ENCODE results near the gene PID1.

PID1 gene

DNA sequence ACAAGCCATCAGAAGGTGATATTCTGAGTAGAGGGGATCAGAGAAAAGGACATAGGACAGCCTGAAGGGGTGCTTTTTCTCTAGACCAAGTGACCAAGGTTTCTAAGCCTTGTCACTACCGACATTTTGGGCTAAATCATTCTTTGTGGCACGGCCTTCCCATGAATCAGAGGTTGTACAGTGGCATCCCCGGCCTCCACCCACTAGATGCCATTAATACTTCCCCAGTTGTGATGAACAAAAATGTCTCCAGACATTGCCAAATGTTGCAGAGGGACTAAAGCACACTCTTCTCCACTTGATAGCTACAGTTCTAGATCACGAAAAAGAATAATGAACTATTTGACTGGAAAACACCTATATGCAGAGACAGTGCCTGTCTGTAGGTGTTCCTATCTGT lies 143.6 kb downstream of the PID1 start:
- TF ChIP-seq, protein P1, sequence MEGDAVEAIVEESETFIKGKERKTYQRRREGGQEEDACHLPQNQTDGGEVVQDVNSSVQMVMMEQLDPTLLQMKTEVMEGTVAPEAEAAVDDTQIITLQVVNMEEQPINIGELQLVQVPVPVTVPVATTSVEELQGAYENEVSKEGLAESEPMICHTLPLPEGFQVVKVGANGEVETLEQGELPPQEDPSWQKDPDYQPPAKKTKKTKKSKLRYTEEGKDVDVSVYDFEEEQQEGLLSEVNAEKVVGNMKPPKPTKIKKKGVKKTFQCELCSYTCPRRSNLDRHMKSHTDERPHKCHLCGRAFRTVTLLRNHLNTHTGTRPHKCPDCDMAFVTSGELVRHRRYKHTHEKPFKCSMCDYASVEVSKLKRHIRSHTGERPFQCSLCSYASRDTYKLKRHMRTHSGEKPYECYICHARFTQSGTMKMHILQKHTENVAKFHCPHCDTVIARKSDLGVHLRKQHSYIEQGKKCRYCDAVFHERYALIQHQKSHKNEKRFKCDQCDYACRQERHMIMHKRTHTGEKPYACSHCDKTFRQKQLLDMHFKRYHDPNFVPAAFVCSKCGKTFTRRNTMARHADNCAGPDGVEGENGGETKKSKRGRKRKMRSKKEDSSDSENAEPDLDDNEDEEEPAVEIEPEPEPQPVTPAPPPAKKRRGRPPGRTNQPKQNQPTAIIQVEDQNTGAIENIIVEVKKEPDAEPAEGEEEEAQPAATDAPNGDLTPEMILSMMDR (conservative IDR thresholded peaks at IDR 0.05): no peak
- H3K27ac ChIP-seq: no peak overlapping the region

- TF ChIP-seq, protein P1 (conservative IDR thresholded peaks at IDR 0.05): no peak
- H3K27ac ChIP-seq: no peak overlapping the region
Observed at GRCh38 chr2:229126066-229126465, 145.0 kb downstream of the PID1 start.

DNA sequence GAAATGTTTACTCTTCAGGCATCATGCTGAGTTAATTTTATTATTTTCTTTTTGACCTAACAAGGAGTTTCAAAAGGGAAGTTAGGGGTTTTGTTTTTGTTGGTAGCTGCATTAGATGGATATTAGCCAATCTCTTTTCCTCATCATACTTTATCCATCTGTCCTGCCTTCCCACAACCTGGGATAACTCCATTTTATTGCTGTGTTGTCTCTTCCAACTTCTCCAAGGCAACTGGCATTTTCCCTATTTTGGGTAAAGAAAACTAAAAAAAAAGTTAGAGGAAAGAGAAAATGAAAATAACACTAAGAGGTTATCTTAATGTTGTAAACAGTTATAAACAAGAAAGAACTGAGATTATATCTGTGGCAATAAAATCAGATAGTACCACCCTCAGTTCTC lies 147.0 kb downstream of the PID1 start:
- TF ChIP-seq, protein P1 (conservative IDR thresholded peaks at IDR 0.05): no peak
- no peak overlapping the region for H3K27ac ChIP-seq

DNA sequence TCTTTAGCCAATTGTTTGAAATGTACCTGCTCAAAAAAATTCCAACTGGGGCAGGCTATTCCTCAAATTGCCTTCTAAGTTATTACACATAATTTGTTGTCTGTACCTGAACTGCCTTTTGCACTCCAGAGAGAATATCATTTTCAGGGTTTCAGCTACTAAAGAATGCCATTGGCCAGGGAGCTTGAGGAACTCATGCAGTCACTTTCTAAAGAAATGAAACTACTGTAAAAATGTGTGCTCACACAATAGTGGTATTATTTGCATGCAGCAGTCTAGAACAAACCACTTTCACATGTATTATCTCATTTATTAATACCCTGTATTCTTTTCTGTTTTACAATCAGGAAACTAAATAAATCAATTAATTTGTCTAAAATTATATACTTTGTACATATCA lies 152.2 kb downstream of the PID1 start:
- TF ChIP-seq, protein P1 (conservative IDR thresholded peaks at IDR 0.05): no peak
- no peak overlapping the region for H3K27ac ChIP-seq

DNA sequence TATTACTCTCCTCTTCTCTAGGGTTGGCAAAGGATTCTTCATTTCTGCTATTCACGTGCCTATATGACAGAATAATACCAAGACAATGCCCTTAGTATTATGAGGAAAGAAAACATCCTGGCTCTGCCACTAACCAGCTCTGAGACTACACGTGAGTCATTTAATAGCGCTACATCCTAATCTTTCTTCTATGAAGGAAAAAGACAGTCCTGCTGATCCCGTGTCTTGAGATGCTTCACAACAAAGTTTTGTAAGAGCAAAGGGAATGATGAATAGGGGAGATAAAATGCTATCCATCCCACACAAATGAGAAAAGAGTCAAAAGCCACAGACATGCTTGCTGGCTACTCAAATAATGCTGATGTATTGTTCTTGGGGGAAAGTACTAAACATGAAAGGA lies 152.8 kb downstream of the PID1 start:
- H3K27ac ChIP-seq: no peak overlapping the region
- TF ChIP-seq, protein P1 (conservative IDR thresholded peaks at IDR 0.05): no peak

GRCh38 chr2:229111744-229112143 lies 159.3 kb downstream of the PID1 start:
- TF ChIP-seq, protein P1 (conservative IDR thresholded peaks at IDR 0.05): no peak
- H3K27ac ChIP-seq: no peak overlapping the region

DNA sequence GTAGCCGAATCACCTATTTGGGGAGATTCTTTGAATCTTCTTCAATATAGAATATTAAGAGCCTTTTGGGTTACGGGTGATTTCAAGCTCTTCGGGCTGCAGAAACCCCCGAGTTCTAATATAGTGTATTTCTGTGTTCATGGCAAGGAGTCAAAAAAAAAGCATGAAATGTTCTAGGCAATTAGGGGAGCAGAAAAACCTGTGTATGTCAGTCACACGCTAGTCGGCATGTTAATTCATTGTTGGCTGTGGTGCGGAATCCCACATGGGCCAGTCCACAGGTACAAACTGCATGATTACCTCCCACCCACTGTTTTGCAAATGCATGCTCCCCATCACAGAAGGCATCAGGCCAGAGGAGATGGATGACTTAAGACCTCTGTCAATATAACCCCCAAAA lies 161.9 kb downstream of the PID1 start:
- H3K27ac ChIP-seq: no peak overlapping the region
- TF ChIP-seq, protein P1 (conservative IDR thresholded peaks at IDR 0.05): no peak

- TF ChIP-seq, protein P1 (conservative IDR thresholded peaks at IDR 0.05): no peak
- no peak overlapping the region for H3K27ac ChIP-seq
Observed at GRCh38 chr2:229107601-229108000, 163.5 kb downstream of the PID1 start.
